ENCODE measurements around the gene SCLT1. TPM values are rescaled to one million over a fixed set of nuclear protein-coding genes. Genes with fewer than 3 reads are reported as not detected.

SCLT1 gene
- total RNA-seq, 1 experiment from 2014 or later, result 24.1 TPM

- POLR2A ChIA-PET (ENCODE audit: low non-redundant PET), result no interaction called here
Measured at GRCh38 chr4:128848461-128848860, 244.9 kb downstream of the SCLT1 start.

GRCh38 chr4:128847082-128847724 is 246.1 kb downstream of the SCLT1 start:
- no peak overlapping the region for H3K4me3 ChIP-seq (ENCODE audit: low read depth, low read length, poor library complexity, severe bottlenecking)
- H3K9me3 ChIP-seq (ENCODE audit: low read depth, low read length, poor library complexity, severe bottlenecking), result no peaks in the 10 kb centered on the region
- intact Hi-C loops (cut with micrococcal nuclease; ENCODE audit: unreplicated experiment), result no loop called here
- no peaks in the 10 kb centered on the region for H3K4me1 ChIP-seq (ENCODE audit: insufficient read depth, low read length, poor library complexity, severe bottlenecking)
- H3K36me3 ChIP-seq (ENCODE audit: insufficient read depth, low read length, poor library complexity, severe bottlenecking), result peaks cover 76% of the 10 kb centered on the region
- no peak overlapping the region for H3K27ac ChIP-seq (ENCODE audit: low read depth, low read length, poor library complexity, severe bottlenecking)
- no peak for TF ChIP-seq CTCF (conservative IDR thresholded peaks at IDR 0.05; ENCODE audit: low read depth, low read length)
- TF ChIP-seq EZH2 (IDR thresholded peaks at IDR 0.05; ENCODE audit: borderline replicate concordance, low read depth, low read length, poor library complexity, severe bottlenecking), result no peak
- no peaks in the 10 kb centered on the region for H3K27me3 ChIP-seq (replicated peaks; ENCODE audit: insufficient read depth, low read depth, low read length, poor library complexity)
- no peak for DNase-seq (ENCODE audit: low spot score)
- ChIA-PET POLR2A (ENCODE audit: low non-redundant PET) (no interaction called here), CTCF (no interaction called here)
- BruUV-seq (replicated peaks), result no TSS peak

More at GRCh38 chr4:128848461-128848860, 244.9 kb downstream of the SCLT1 start:
- peaks cover 80% of the 10 kb centered on the region for H3K36me3 ChIP-seq (ENCODE audit: insufficient read depth, low read length, poor library complexity, severe bottlenecking)
- TF ChIP-seq EZH2 (IDR thresholded peaks at IDR 0.05; ENCODE audit: borderline replicate concordance, low read depth, low read length, poor library complexity, severe bottlenecking), result no peak
- BruUV-seq (replicated peaks), result no TSS peak
- H3K4me1 ChIP-seq (ENCODE audit: insufficient read depth, low read length, poor library complexity, severe bottlenecking), result no peaks in the 10 kb centered on the region
- H3K27me3 ChIP-seq (replicated peaks; ENCODE audit: insufficient read depth, low read depth, low read length, poor library complexity), result no peaks in the 10 kb centered on the region
- no peak overlapping the region for H3K27ac ChIP-seq (ENCODE audit: low read depth, low read length, poor library complexity, severe bottlenecking)
- CTCF ChIA-PET, result no interaction called here
- no peak overlapping the region for H3K4me3 ChIP-seq (ENCODE audit: low read depth, low read length, poor library complexity, severe bottlenecking)
- H3K9me3 ChIP-seq (ENCODE audit: low read depth, low read length, poor library complexity, severe bottlenecking), result no peaks in the 10 kb centered on the region
- no peak for DNase-seq (ENCODE audit: low spot score)
- intact Hi-C loops (cut with micrococcal nuclease; ENCODE audit: unreplicated experiment), result no loop called here

GRCh38 chr4:128846063-128846462 is 247.3 kb downstream of the SCLT1 start:
- intact Hi-C loops (cut with micrococcal nuclease; ENCODE audit: unreplicated experiment), result no loop called here
- H3K4me1 ChIP-seq (ENCODE audit: insufficient read depth, low read length, poor library complexity, severe bottlenecking), result no peaks in the 10 kb centered on the region
- CTCF ChIA-PET, result no interaction called here
- no peak for TF ChIP-seq CTCF (conservative IDR thresholded peaks at IDR 0.05; ENCODE audit: low read depth, low read length)
- TF ChIP-seq EZH2 (IDR thresholded peaks at IDR 0.05; ENCODE audit: borderline replicate concordance, low read depth, low read length, poor library complexity, severe bottlenecking), result no peak
- no TSS peak for BruUV-seq (replicated peaks)
- H3K4me3 ChIP-seq (ENCODE audit: low read depth, low read length, poor library complexity, severe bottlenecking), result no peak overlapping the region
- no peaks in the 10 kb centered on the region for H3K27me3 ChIP-seq (replicated peaks; ENCODE audit: insufficient read depth, low read depth, low read length, poor library complexity)
- no peaks in the 10 kb centered on the region for H3K9me3 ChIP-seq (ENCODE audit: low read depth, low read length, poor library complexity, severe bottlenecking)
- POLR2A ChIA-PET (ENCODE audit: low non-redundant PET), result no interaction called here
- peaks cover 64% of the 10 kb centered on the region for H3K36me3 ChIP-seq (ENCODE audit: insufficient read depth, low read length, poor library complexity, severe bottlenecking)
- DNase-seq (ENCODE audit: low spot score), result no peak
- H3K27ac ChIP-seq (ENCODE audit: low read depth, low read length, poor library complexity, severe bottlenecking), result no peak overlapping the region

- CTCF ChIA-PET, result no interaction called here
- BruUV-seq (replicated peaks), result no TSS peak
- intact Hi-C loops (cut with micrococcal nuclease; ENCODE audit: unreplicated experiment), result no loop called here
- no peak overlapping the region for H3K4me3 ChIP-seq (ENCODE audit: low read depth, low read length, poor library complexity, severe bottlenecking)
- no peak for DNase-seq (ENCODE audit: low spot score)
- H3K27ac ChIP-seq (ENCODE audit: low read depth, low read length, poor library complexity, severe bottlenecking), result no peak overlapping the region
- H3K27me3 ChIP-seq (replicated peaks; ENCODE audit: insufficient read depth, low read depth, low read length, poor library complexity), result no peaks in the 10 kb centered on the region
- no peak for TF ChIP-seq CTCF (conservative IDR thresholded peaks at IDR 0.05; ENCODE audit: low read depth, low read length)
- TF ChIP-seq EZH2 (IDR thresholded peaks at IDR 0.05; ENCODE audit: borderline replicate concordance, low read depth, low read length, poor library complexity, severe bottlenecking), result no peak
- H3K9me3 ChIP-seq (ENCODE audit: low read depth, low read length, poor library complexity, severe bottlenecking), result no peaks in the 10 kb centered on the region
- H3K36me3 ChIP-seq (ENCODE audit: insufficient read depth, low read length, poor library complexity, severe bottlenecking), result peaks cover 53% of the 10 kb centered on the region
- H3K4me1 ChIP-seq (ENCODE audit: insufficient read depth, low read length, poor library complexity, severe bottlenecking), result peaks cover under 1% of the 10 kb centered on the region
- POLR2A ChIA-PET (ENCODE audit: low non-redundant PET), result no interaction called here
Measured at GRCh38 chr4:128844931-128845330, 248.4 kb downstream of the SCLT1 start.

Data from A673 (cell line).